Testis (tissue), 3 donors: ENCODE measurements around the gene LRRN4CL. TPM values are rescaled to one million over a fixed set of nuclear protein-coding genes. Genes with fewer than 3 reads are reported as not detected.

Source experiments
- DNase-seq: peaks from one replicate; pipeline ENCODE4 v3.0.0-alpha.2; 2019
- H3K27ac ChIP-seq, 2 donors: fragments of 200-600 bp; sonication (generic); one replicate each; pipeline ENCODE4 v1.5.1; 2019
- H3K27me3 ChIP-seq: fragments of 200-600 bp; sonication (generic); one replicate; pipeline ENCODE4 v1.5.1; 2019
- H3K36me3 ChIP-seq: fragments of 200-600 bp; sonication (generic); one replicate; pipeline ENCODE4 v1.5.1; 2017; ENCODE audit warnings: low read depth; ENCODE audit errors: missing control alignments
- H3K4me1 ChIP-seq: fragments of 200-600 bp; sonication (generic); one replicate; pipeline ENCODE4 v1.5.1; 2019
- H3K4me3 ChIP-seq, 2 donors: fragments of 200-600 bp; sonication (generic); one replicate each; pipeline ENCODE4 v1.5.1; 2017 to 2019
- H3K9me3 ChIP-seq: fragments of 200-600 bp; sonication (generic); one replicate; pipeline ENCODE4 v1.5.1; 2017
- POLR2A ChIP-seq: fragments of 450-650 bp; IDR thresholded peaks from one replicate; pipeline ENCODE4 v1.6.1; 2017; ENCODE audit warnings: antibody characterized with exemption, mild to moderate bottlenecking, moderate library complexity
- WGBS, 2 donors: methylation state at CpG; one replicate each; pipeline ENCODE4 v1.1.5; 2018; 5-methylcytosine and 5-hydroxymethylcytosine counted together
- intact Hi-C: fragments of 100-400 bp; cut with DNase I; formaldehyde crosslinking; loops from one replicate; pipeline ENCODE4 v1.15.1; 2023; ENCODE audit warnings: low total_unique reads
- polyA plus RNA-seq: library from polyadenylated mRNA; stranded (reverse); fragments of 350-450 nt; fragmentation: Illumina TruSeq; extraction: RNeasy Lipid Tissue Mini Kit (QIAGEN cat#74804); gene quantifications from one replicate; pipeline ENCODE4 v1.2.3, GENCODE V29; 2014; ENCODE audit warnings: low read depth, low replicate concordance; ENCODE audit not compliant: insufficient read depth
- small RNA-seq, 2 donors: library from RNA; depleted of rRNA; stranded (forward); fragments of <200 nt; gene quantifications; one replicate each; pipeline ENCODE3, GENCODE V24; 2016
- total RNA-seq, 2 donors: library from RNA; depleted of rRNA; stranded (reverse); fragments of >200 nt; gene quantifications; one replicate each; pipeline ENCODE4 v1.2.3, GENCODE V29; 2016
- TF ChIP-seq, protein P1 (sequence below), 3 experiments: fragments of 450-650 bp in 2 of 3; fragments of 200-600 bp in 1 of 3; sonication (generic) in 1 of 3; IDR thresholded peaks; one replicate each; pipeline ENCODE4 v1.5.1; 2016 to 2019; ENCODE audit warnings: antibody characterized with exemption in 3 of 3, mild to moderate bottlenecking in 2 of 3, moderate library complexity in 1 of 3

LRRN4CL gene
- total and polyA plus RNA-seq, 3 donors from 2014 or later = 4.7 to 5.6 (median 5.0) TPM

DNA sequence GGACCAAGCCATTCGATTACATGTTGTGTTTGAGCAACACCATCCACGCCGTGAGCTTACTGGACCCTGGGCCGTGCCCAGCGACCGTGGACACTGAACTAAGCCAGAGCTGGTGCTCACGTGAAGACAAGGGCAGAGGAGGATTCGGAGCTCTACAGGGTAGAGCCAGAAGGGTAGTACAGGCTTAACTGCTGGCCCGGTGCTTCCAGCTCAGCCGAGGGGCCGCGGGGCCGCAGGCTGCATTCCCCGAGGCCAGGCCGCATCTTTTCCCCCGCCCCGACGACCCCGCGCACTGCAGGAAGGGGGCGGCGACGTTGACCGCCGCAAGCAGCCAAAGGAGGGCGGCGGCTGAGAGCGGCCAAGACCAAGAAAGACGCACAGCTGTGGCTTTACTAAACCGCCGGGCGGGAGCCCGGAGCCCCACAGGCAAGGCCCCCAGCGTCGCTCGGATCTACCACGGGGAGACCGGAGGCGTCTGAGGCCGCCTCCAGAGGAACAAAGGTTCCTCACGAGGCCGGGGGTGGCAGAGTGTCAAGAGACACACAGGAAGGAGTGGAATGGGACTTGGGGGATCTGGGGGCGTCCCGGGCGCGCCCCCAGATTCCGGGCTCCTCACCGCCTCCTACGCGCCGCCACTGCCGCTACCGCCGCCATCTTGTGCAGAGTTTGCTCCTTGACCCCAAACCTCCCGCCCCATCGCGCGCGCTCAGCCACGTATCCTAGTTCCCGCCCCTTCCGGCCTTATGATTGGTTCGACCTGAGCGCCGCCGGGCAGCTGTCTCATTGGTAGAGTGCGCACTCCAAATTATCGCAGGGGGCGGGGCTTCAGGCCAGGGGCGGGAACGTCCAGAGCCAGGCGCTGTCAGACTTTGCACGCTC is 43.1 kb downstream of the LRRN4CL start, which contains the start of gene GANAB:
GANAB (minus strand) TSS at position 668 of the 879 bp plus-strand sequence; CDS start at position 654, 14 bp downstream.
- Histone ChIP-seq H3K4me3 (peak within 1 kb of the TSS; percentile 97 to 100), H3K27ac (peak within 1 kb of the TSS; percentile 93 to 95), H3K9me3 (no peaks in the 10 kb centered on the region), H3K36me3 (no peaks in the 10 kb centered on the region), H3K27me3 (no peaks in the 10 kb centered on the region), H3K4me1 (peaks cover 13% of the 10 kb centered on the region)
- TF ChIP-seq, protein P1, sequence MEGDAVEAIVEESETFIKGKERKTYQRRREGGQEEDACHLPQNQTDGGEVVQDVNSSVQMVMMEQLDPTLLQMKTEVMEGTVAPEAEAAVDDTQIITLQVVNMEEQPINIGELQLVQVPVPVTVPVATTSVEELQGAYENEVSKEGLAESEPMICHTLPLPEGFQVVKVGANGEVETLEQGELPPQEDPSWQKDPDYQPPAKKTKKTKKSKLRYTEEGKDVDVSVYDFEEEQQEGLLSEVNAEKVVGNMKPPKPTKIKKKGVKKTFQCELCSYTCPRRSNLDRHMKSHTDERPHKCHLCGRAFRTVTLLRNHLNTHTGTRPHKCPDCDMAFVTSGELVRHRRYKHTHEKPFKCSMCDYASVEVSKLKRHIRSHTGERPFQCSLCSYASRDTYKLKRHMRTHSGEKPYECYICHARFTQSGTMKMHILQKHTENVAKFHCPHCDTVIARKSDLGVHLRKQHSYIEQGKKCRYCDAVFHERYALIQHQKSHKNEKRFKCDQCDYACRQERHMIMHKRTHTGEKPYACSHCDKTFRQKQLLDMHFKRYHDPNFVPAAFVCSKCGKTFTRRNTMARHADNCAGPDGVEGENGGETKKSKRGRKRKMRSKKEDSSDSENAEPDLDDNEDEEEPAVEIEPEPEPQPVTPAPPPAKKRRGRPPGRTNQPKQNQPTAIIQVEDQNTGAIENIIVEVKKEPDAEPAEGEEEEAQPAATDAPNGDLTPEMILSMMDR (IDR thresholded peaks at IDR 0.05) = no peak
- TF ChIP-seq POLR2A = peak; percentile 74
- intact Hi-C loops = no loop called here
- WGBS, 2 donors = 0 to 1% methylated on average over 32 to 73 of the region's 73 CpGs
- DNase-seq = peak; percentile 100

DNA sequence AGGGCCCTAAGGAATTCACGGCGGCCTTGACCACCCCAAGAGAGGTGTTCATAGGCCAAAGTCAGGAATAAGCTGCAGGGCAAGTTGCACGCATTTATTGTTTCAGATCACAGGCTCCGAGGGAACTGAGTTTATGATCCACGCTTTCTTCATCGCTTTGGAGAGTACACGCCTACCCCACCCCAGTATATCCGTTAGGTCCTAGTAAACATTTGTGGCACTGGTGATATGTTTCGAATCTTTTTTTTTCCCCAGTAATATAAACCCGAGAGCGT is 43.7 kb downstream of the LRRN4CL start:
- WGBS, 2 donors = 4 to 8% methylated on average over 11 of the region's 11 CpGs
- Histone ChIP-seq H3K4me3 (peak overlapping the region; percentile 97 to 100), H3K36me3 (no peaks in the 10 kb centered on the region), H3K9me3 (no peaks in the 10 kb centered on the region), H3K27me3 (no peaks in the 10 kb centered on the region), H3K4me1 (peaks cover 13% of the 10 kb centered on the region), H3K27ac (peak overlapping the region; percentile 93 to 95)
- no peak for DNase-seq
- TF ChIP-seq POLR2A = no peak
- TF ChIP-seq, protein P1 (IDR thresholded peaks at IDR 0.05) = no peak
- intact Hi-C loops = no loop called here

DNA sequence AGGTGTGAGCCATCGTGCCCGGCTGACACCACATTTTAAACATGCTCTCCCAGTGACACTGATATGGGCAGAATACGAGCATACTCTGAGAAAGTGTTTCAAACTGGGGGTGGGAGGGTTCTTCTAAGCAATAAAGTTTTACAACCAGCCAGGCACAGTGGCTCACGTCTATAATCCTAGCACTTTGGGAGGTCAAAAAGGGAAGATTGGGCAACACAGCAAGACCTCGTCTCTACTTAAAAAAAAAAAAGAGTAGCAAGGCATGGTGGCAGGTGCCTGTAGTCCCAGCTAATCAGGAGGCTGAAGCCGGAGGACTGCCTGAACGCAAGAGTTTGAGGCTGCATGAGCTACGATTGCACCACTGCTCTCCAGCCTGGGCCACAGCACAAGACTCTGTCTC is 45.1 kb downstream of the LRRN4CL start:
- no peak for DNase-seq
- WGBS, 2 donors = 65 to 68% methylated on average over 5 to 8 of the region's 8 CpGs
- TF ChIP-seq, protein P1 (IDR thresholded peaks at IDR 0.05) = no peak
- TF ChIP-seq POLR2A = no peak
- no peaks in the 10 kb centered on the region for H3K9me3 ChIP-seq
- intact Hi-C loops = no loop called here
- no peak overlapping the region for H3K4me3 ChIP-seq
- no peak overlapping the region for H3K27ac ChIP-seq
- no peaks in the 10 kb centered on the region for H3K27me3 ChIP-seq
- H3K4me1 ChIP-seq = peaks cover 13% of the 10 kb centered on the region
- no peaks in the 10 kb centered on the region for H3K36me3 ChIP-seq

Small RNAs within 50 kb of the gene (small RNA-seq; reads per million reads assigned to genes)
- gene SNORA57 = 0 reads per million in 2 donors

Other genes starting within 250 kb of the LRRN4CL start
- gene AHNAK, start 142.7 kb downstream of the LRRN4CL start, total RNA-seq = 100 to 1,000 TPM; 137 to 148 TPM
- 95.8 TPM for gene AHNAK, start 142.7 kb downstream of the LRRN4CL start, polyA plus RNA-seq
- 100 to 1,000 TPM; 607 to 868 TPM for gene EEF1G, start 115.6 kb downstream of the LRRN4CL start, total RNA-seq
- gene EEF1G, start 115.6 kb downstream of the LRRN4CL start, polyA plus RNA-seq = 1,165 TPM
- gene TUT1, start 98.0 kb downstream of the LRRN4CL start, total RNA-seq = 10 to 100 TPM; 24.3 to 30.0 TPM
- gene TUT1, start 98.0 kb downstream of the LRRN4CL start, polyA plus RNA-seq = 25.0 TPM
- gene MTA2, start 87.7 kb downstream of the LRRN4CL start, total RNA-seq = 100 to 1,000 TPM in 1 of 2 donors, 10 to 100 TPM in 1; 97.2 to 115 TPM
- gene MTA2, start 87.7 kb downstream of the LRRN4CL start, polyA plus RNA-seq = 87.6 TPM
- gene EML3, start 76.8 kb downstream of the LRRN4CL start, total RNA-seq = 10 to 100 TPM; 39.3 to 57.8 TPM
- 29.3 TPM for gene EML3, start 76.8 kb downstream of the LRRN4CL start, polyA plus RNA-seq
- gene ROM1, start 76.3 kb downstream of the LRRN4CL start, total RNA-seq = 1 to 10 TPM; 6.1 to 9.7 TPM
- gene ROM1, start 76.3 kb downstream of the LRRN4CL start, polyA plus RNA-seq = 9.0 TPM
- 10 to 100 TPM; 66.4 to 69.2 TPM for gene B3GAT3, start 67.5 kb downstream of the LRRN4CL start, total RNA-seq
- gene B3GAT3, start 67.5 kb downstream of the LRRN4CL start, polyA plus RNA-seq = 36.6 TPM
- 100 to 1,000 TPM; 152 to 219 TPM for gene GANAB, start 42.9 kb downstream of the LRRN4CL start, total RNA-seq
- 190 TPM for gene GANAB, start 42.9 kb downstream of the LRRN4CL start, polyA plus RNA-seq
- gene INTS5, start 36.2 kb downstream of the LRRN4CL start, total RNA-seq = 10 to 100 TPM; 20.0 to 24.7 TPM
- gene INTS5, start 36.2 kb downstream of the LRRN4CL start, polyA plus RNA-seq = 12.6 TPM
- 10 to 100 TPM; 39.3 to 62.8 TPM for gene C11orf98, start 24.3 kb downstream of the LRRN4CL start, total RNA-seq
- 100 TPM for gene C11orf98, start 24.3 kb downstream of the LRRN4CL start, polyA plus RNA-seq
- gene CSKMT, start 24.2 kb downstream of the LRRN4CL start, total RNA-seq = 1 to 10 TPM; 2.4 to 3.7 TPM
- gene CSKMT, start 24.2 kb downstream of the LRRN4CL start, polyA plus RNA-seq = 2.0 TPM
- gene UQCC3, start 17.9 kb downstream of the LRRN4CL start, total RNA-seq = 1 to 10 TPM; 8.0 to 8.1 TPM
- 4.2 TPM for gene UQCC3, start 17.9 kb downstream of the LRRN4CL start, polyA plus RNA-seq
- 10 to 100 TPM in 1 of 2 donors, 1 to 10 TPM in 1; 8.2 to 11.6 TPM for gene LBHD1, start 17.3 kb downstream of the LRRN4CL start, total RNA-seq
- gene LBHD1, start 17.3 kb downstream of the LRRN4CL start, polyA plus RNA-seq = 11.1 TPM
- gene UBXN1, start 10.5 kb downstream of the LRRN4CL start, total RNA-seq = 100 to 1,000 TPM; 173 to 190 TPM
- gene UBXN1, start 10.5 kb downstream of the LRRN4CL start, polyA plus RNA-seq = 196 TPM
- gene BSCL2, start 17.9 kb upstream of the LRRN4CL start, total RNA-seq = 100 to 1,000 TPM; 292 to 525 TPM
- 519 TPM for gene BSCL2, start 17.9 kb upstream of the LRRN4CL start, polyA plus RNA-seq
- 1 to 10 TPM; 2.0 to 4.5 TPM for gene GNG3, start 18.1 kb upstream of the LRRN4CL start, total RNA-seq
- 11.1 TPM for gene GNG3, start 18.1 kb upstream of the LRRN4CL start, polyA plus RNA-seq
- 10 to 100 TPM; 31.8 to 42.5 TPM for gene HNRNPUL2, start 37.9 kb upstream of the LRRN4CL start, total RNA-seq
- 42.9 TPM for gene HNRNPUL2, start 37.9 kb upstream of the LRRN4CL start, polyA plus RNA-seq
- gene TTC9C, start 39.0 kb upstream of the LRRN4CL start, total RNA-seq = 10 to 100 TPM; 34.0 to 39.5 TPM
- 41.5 TPM for gene TTC9C, start 39.0 kb upstream of the LRRN4CL start, polyA plus RNA-seq
- 10 to 100 TPM; 14.0 to 17.4 TPM for gene ZBTB3, start 64.6 kb upstream of the LRRN4CL start, total RNA-seq
- 6.7 TPM for gene ZBTB3, start 64.6 kb upstream of the LRRN4CL start, polyA plus RNA-seq
- 10 to 100 TPM; 48.1 to 71.2 TPM for gene POLR2G, start 72.0 kb upstream of the LRRN4CL start, total RNA-seq
- gene POLR2G, start 72.0 kb upstream of the LRRN4CL start, polyA plus RNA-seq = 78.6 TPM
- 10 to 100 TPM; 22.4 to 32.0 TPM for gene TAF6L, start 81.9 kb upstream of the LRRN4CL start, total RNA-seq
- gene TAF6L, start 81.9 kb upstream of the LRRN4CL start, polyA plus RNA-seq = 13.6 TPM
- gene TMEM179B, start 97.9 kb upstream of the LRRN4CL start, total RNA-seq = 100 to 1,000 TPM; 119 to 124 TPM
- gene TMEM179B, start 97.9 kb upstream of the LRRN4CL start, polyA plus RNA-seq = 87.0 TPM
- 10 to 100 TPM; 24.1 to 25.5 TPM for gene TMEM223, start 102.5 kb upstream of the LRRN4CL start, total RNA-seq
- gene TMEM223, start 102.5 kb upstream of the LRRN4CL start, polyA plus RNA-seq = 11.5 TPM
- 10 to 100 TPM; 94.6 to 98.7 TPM for gene NXF1, start 115.9 kb upstream of the LRRN4CL start, total RNA-seq
- gene NXF1, start 115.9 kb upstream of the LRRN4CL start, polyA plus RNA-seq = 88.3 TPM
- 10 to 100 TPM; 42.2 to 49.1 TPM for gene STX5, start 142.5 kb upstream of the LRRN4CL start, total RNA-seq
- gene STX5, start 142.5 kb upstream of the LRRN4CL start, polyA plus RNA-seq = 55.0 TPM
- gene TEX54, start 143.3 kb upstream of the LRRN4CL start, total RNA-seq = 10 to 100 TPM; 18.4 to 38.1 TPM
- gene TEX54, start 143.3 kb upstream of the LRRN4CL start, polyA plus RNA-seq = 40.7 TPM
- gene WDR74, start 150.1 kb upstream of the LRRN4CL start, total RNA-seq = 10 to 100 TPM; 33.4 to 46.7 TPM
- gene WDR74, start 150.1 kb upstream of the LRRN4CL start, polyA plus RNA-seq = 39.0 TPM
- 100 to 1,000 TPM; 227 to 271 TPM for gene SLC3A2, start 191.4 kb upstream of the LRRN4CL start, total RNA-seq
- gene SLC3A2, start 191.4 kb upstream of the LRRN4CL start, polyA plus RNA-seq = 166 TPM
- under 1 TPM; 0.06 to 0.39 TPM for gene CHRM1, start 231.8 kb upstream of the LRRN4CL start, total RNA-seq
- gene CHRM1, start 231.8 kb upstream of the LRRN4CL start, polyA plus RNA-seq = 0.45 TPM